ENCODE measurements around the gene NCOA7. TPM values are rescaled to one million over a fixed set of nuclear protein-coding genes. Genes with fewer than 3 reads are reported as not detected.

NCOA7 gene
- total RNA-seq, 1 experiment from 2014 or later = 9.4 TPM

- H3K27ac Mint-ChIP-seq = peak overlapping the region in 2 of 3 experiments; percentile 44 to 93; a peak in 3 of 7 replicates
- H3K4me2 ChIP-seq (ENCODE audit: insufficient read depth, insufficient read length, low read length) = peak overlapping the region; percentile 98
Observed at GRCh38 chr6:125751334-125751916, 39.3 kb upstream of the NCOA7 start.

More at GRCh38 chr6:125751334-125751916, 39.3 kb upstream of the NCOA7 start:
- Histone ChIP-seq H4K91ac (ENCODE audit: insufficient read length, low read depth, low read length) (no peak overlapping the region), H4K8ac (replicated peaks; ENCODE audit: insufficient read length, low read depth, low read length) (no peak overlapping the region), H4K5ac (ENCODE audit: insufficient read length, low read depth, low read length) (no peak overlapping the region), H3K56ac (ENCODE audit: insufficient read length, low read depth, low read length) (no peak overlapping the region), H2BK20ac (ENCODE audit: low read depth, low read length, poor library complexity, severe bottlenecking) (no peak overlapping the region), H2BK15ac (ENCODE audit: low read depth, low read length) (no peak overlapping the region), H3K9ac (ENCODE audit: extremely low read depth, insufficient read length, low read length) (no peak overlapping the region), H3K27me3 (ENCODE audit: insufficient read depth, low read length) (peaks cover 10% of the 10 kb centered on the region; the same call in 1 of the 2 replicates), H2BK12ac (ENCODE audit: insufficient read length, low read depth, low read length) (no peak overlapping the region), H3K79me2 (ENCODE audit: insufficient read depth, low read length) (peaks cover 2% of the 10 kb centered on the region; the same call in 1 of the 2 replicates), H4K20me1 (ENCODE audit: control insufficient read depth, insufficient read depth, insufficient read length) (no peaks in the 10 kb centered on the region), H3T11ph (ENCODE audit: low read length) (no peak overlapping the region), H3K9me3 (ENCODE audit: control insufficient read depth, low read depth, low read length) (no peaks in the 10 kb centered on the region), H2AK5ac (ENCODE audit: insufficient read length, low read length) (no peak overlapping the region), H3K14ac (ENCODE audit: insufficient read depth, low read length) (no peak overlapping the region), H3K27ac (ENCODE audit: insufficient read length, low read depth, low read length) (no peak overlapping the region), H3K79me1 (ENCODE audit: insufficient read depth, low read depth, low read length, poor library complexity, severe bottlenecking) (no peaks in the 10 kb centered on the region), H2BK120ac (ENCODE audit: low read depth, low read length, poor library complexity, severe bottlenecking) (no peak overlapping the region), H3K4me1 (ENCODE audit: insufficient read depth, low read length) (peaks cover 8% of the 10 kb centered on the region), H3K23me2 (ENCODE audit: insufficient read length, low read depth, low read length, poor library complexity, severe bottlenecking) (peaks cover 26% of the 10 kb centered on the region), H3K18ac (ENCODE audit: insufficient read length, low read depth, low read length) (no peak overlapping the region), H3K23ac (ENCODE audit: insufficient read length, low read depth, low read length) (no peak overlapping the region), H2AFZ (ENCODE audit: low read length) (no peak overlapping the region), H3K4ac (ENCODE audit: low read depth, low read length) (no peak overlapping the region), H2BK5ac (ENCODE audit: insufficient read length, low read length) (no peak overlapping the region)
- TF ChIP-seq CTCF (conservative IDR thresholded peaks at IDR 0.05) = no peak
- Mint-ChIP-seq H3K9me3 (no peaks in the 10 kb centered on the region; a peak in 1 of 5 replicates), H3K4me3 (peak overlapping the region; percentile 28 to 98), H3K36me3 (ENCODE audit: insufficient read depth in 1 of 3, low read depth in 3 of 3) (peaks cover 0 to 13% (median 11%) of the 10 kb centered on the region in 3 experiments; a peak in 4 of 7 replicates), H3K27me3 (ENCODE audit: low read depth) (peaks cover 30% of the 10 kb centered on the region), H3K4me1 (peaks cover 62 to 66% of the 10 kb centered on the region in 2 experiments)
- no peak for DNase-seq
- WGBS (ENCODE audit: extremely low coverage, insufficient read length, low lambda C conversion rate) = no CpG with 5 or more reads among the region's 6 CpGs
